Keratinocyte (primary cell): ENCODE results near the gene PCDHA11. TPM values are rescaled to one million over a fixed set of nuclear protein-coding genes. Genes with fewer than 3 reads are reported as not detected.
"Not testable (repeated sequence)": the region's sequence is repeated elsewhere in the genome, so short reads cannot be mapped to it uniquely, and the experiment has no call there.

Experiments
- DNase-seq: peaks from one replicate; pipeline ENCODE4 v3.0.0-alpha.2; 2011; ENCODE audit warnings: low read depth, missing footprints, low spot score
- FAIRE-seq: peaks from 2 replicates; lab custom pipeline; 2011; peaks lifted over from hg19 to GRCh38; lab: Jason Lieb, UNC
- H2AFZ ChIP-seq: 2 replicates; pipeline ENCODE4 v1.6.0; 2012; ENCODE audit warnings: low read length, control low read depth, inconsistent platforms; ENCODE audit not compliant: control insufficient read depth
- H3K27ac ChIP-seq: 2 replicates; pipeline ENCODE4 v1.5.1; 2011; ENCODE audit warnings: low read length; ENCODE audit not compliant: control insufficient read depth, insufficient read depth
- H3K27me3 ChIP-seq: 3 replicates; pipeline ENCODE4 v1.6.0; 2011; ENCODE audit warnings: low read length; ENCODE audit not compliant: control insufficient read depth, insufficient read depth; ENCODE audit errors: extremely low read depth
- H3K36me3 ChIP-seq, 2 experiments: 2 replicates in 1 of 2; 3 replicates in 1 of 2; pipeline ENCODE4 v1.5.1; 2011; ENCODE audit warnings: low read length in 2 of 2, mild to moderate bottlenecking in 1 of 2; ENCODE audit not compliant: control insufficient read depth in 2 of 2, insufficient read depth in 2 of 2; ENCODE audit errors: extremely low read depth in 1 of 2
- H3K4me1 ChIP-seq: 3 replicates; pipeline ENCODE4 v1.5.1; 2011; ENCODE audit warnings: low read length; ENCODE audit not compliant: control insufficient read depth, insufficient read depth; ENCODE audit errors: extremely low read depth
- H3K4me2 ChIP-seq: 3 replicates; pipeline ENCODE4 v1.6.0; 2011; ENCODE audit warnings: low read depth, low read length; ENCODE audit not compliant: control insufficient read depth, insufficient read depth; ENCODE audit errors: extremely low read depth
- H3K4me3 ChIP-seq, 3 experiments: fragments of 200-600 bp in 1 of 3; sonication (generic) in 1 of 3; 2 replicates in 2 of 3; 3 replicates in 1 of 3; pipeline ENCODE4 v1.5.1; 2011 to 2016; ENCODE audit warnings: low read length in 3 of 3, mild to moderate bottlenecking in 3 of 3, control low read depth in 2 of 3, inconsistent platforms in 1 of 3, low read depth in 1 of 3, mixed read lengths in 1 of 3, mixed run types in 1 of 3, moderate library complexity in 1 of 3; ENCODE audit not compliant: control insufficient read depth in 2 of 3, insufficient read depth in 2 of 3; ENCODE audit errors: extremely low read depth in 1 of 3
- H3K79me2 ChIP-seq: 2 replicates; pipeline ENCODE4 v1.6.0; 2012; ENCODE audit warnings: low read length; ENCODE audit not compliant: control insufficient read depth, insufficient read depth
- H3K9ac ChIP-seq: 3 replicates; pipeline ENCODE4 v1.6.0; 2011; ENCODE audit warnings: low read length; ENCODE audit not compliant: control insufficient read depth, insufficient read depth; ENCODE audit errors: extremely low read depth
- H3K9me1 ChIP-seq: 3 replicates; pipeline ENCODE4 v1.6.0; 2011; ENCODE audit warnings: low read length; ENCODE audit not compliant: control insufficient read depth, insufficient read depth; ENCODE audit errors: extremely low read depth
- H3K9me3 ChIP-seq: 2 replicates; pipeline ENCODE4 v1.5.1; 2012; ENCODE audit warnings: low read depth, low read length; ENCODE audit not compliant: control insufficient read depth
- H4K20me1 ChIP-seq: 3 replicates; pipeline ENCODE4 v1.6.0; 2011; ENCODE audit warnings: low read length; ENCODE audit not compliant: control insufficient read depth, insufficient read depth; ENCODE audit errors: extremely low read depth
- EZH2 ChIP-seq: IDR thresholded peaks from one replicate; pipeline ENCODE4 v1.6.1; 2012; ENCODE audit warnings: inconsistent platforms, mild to moderate bottlenecking, low read length, moderate library complexity
- dilution Hi-C: fragments of 300-500 bp; cut with MboI; formaldehyde crosslinking; loops from one replicate; pipeline ENCODE4 v1.7.0; 2020; ENCODE audit warnings: low sequenced_read_pairs; ENCODE audit not compliant: extremely low pct_ligation_motif_present
- polyA plus RNA-seq, 5 experiments: library from polyadenylated mRNA; depleted of rRNA in 3 of 5; stranded (reverse) in 3 of 5; stranded (forward) in 1 of 5; unstranded in 1 of 5; fragments of >200 nt; gene quantifications; 1 replicate in 1 of 5; 2 replicates in 3 of 5; 3 replicates in 1 of 5; pipeline versions ENCODE4 v1.2.1 to v1.2.3, GENCODE V29; 2011 to 2012; ENCODE audit warnings: missing spikeins in 2 of 5, low read depth in 1 of 5, low replicate concordance in 1 of 5
- TF ChIP-seq, protein P1 (sequence below), 3 experiments: IDR thresholded peaks in 1 of 3; conservative IDR thresholded peaks in 1 of 3; optimal IDR thresholded peaks in 1 of 3; 2 replicates in 2 of 3; 3 replicates in 1 of 3; pipeline versions ENCODE3 to v1.5.1; 2011; ENCODE audit warnings: low read length in 3 of 3, mild to moderate bottlenecking in 3 of 3, moderate library complexity in 2 of 3, control low read depth in 1 of 3, inconsistent platforms in 1 of 3; ENCODE audit not compliant: insufficient read depth in 2 of 3; ENCODE audit errors: extremely low read depth in 1 of 3

The PCDHA11 gene
- polyA plus RNA-seq, 1 donor (not counting 4 experiments of a cell fraction or from before 2014, with no cell fraction given) = 0.28 TPM

DNA sequence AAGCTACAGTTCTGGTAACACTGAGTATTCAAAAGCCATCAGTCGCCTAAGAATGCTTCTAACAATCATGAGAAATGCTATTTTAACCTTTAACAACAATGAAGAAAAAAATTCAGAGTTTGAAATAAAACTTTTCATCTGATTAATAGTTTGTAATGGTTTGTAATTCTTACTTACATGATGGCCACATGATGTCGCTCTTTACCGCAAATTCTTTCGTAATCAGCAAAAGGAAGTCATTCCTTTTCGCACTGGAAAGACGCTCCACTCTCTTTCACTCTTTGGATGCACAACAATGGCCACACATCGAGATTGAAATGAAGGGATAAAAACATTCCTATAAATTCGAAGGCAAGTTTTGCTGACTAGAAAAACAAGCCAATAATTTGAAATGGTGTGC lies 34.8 kb upstream of the PCDHA11 start, which contains the start of gene PCDHA7:
Gene PCDHA7 (plus strand): TSS at position 277 of the 400 bp plus-strand sequence. CDS start 115 bp downstream, at position 392.
- TF ChIP-seq EZH2 = no peak
- TF ChIP-seq, protein P1, sequence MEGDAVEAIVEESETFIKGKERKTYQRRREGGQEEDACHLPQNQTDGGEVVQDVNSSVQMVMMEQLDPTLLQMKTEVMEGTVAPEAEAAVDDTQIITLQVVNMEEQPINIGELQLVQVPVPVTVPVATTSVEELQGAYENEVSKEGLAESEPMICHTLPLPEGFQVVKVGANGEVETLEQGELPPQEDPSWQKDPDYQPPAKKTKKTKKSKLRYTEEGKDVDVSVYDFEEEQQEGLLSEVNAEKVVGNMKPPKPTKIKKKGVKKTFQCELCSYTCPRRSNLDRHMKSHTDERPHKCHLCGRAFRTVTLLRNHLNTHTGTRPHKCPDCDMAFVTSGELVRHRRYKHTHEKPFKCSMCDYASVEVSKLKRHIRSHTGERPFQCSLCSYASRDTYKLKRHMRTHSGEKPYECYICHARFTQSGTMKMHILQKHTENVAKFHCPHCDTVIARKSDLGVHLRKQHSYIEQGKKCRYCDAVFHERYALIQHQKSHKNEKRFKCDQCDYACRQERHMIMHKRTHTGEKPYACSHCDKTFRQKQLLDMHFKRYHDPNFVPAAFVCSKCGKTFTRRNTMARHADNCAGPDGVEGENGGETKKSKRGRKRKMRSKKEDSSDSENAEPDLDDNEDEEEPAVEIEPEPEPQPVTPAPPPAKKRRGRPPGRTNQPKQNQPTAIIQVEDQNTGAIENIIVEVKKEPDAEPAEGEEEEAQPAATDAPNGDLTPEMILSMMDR (optimal IDR thresholded peaks at IDR 0.05 in 1 of 3, IDR thresholded peaks at IDR 0.05 in 1 of 3, conservative IDR thresholded peaks at IDR 0.05 in 1 of 3; ENCODE audit: extremely low read depth in 1 of 3, insufficient read depth in 2 of 3, low read length in 3 of 3) = no peak
- Histone ChIP-seq H4K20me1 (no peaks in the 10 kb centered on the region), H3K9me3 (peaks cover 16% of the 10 kb centered on the region), H3K4me2 (no peak within 1 kb of the TSS), H3K9ac (no peak within 1 kb of the TSS), H3K4me1 (no peaks in the 10 kb centered on the region), H2AFZ (no peak within 1 kb of the TSS), H3K27ac (no peak within 1 kb of the TSS), H3K27me3 (no peaks in the 10 kb centered on the region), H3K36me3 (no peaks in the 10 kb centered on the region), H3K79me2 (no peaks in the 10 kb centered on the region), H3K9me1 (no peaks in the 10 kb centered on the region), H3K4me3 (no peak within 1 kb of the TSS)
- FAIRE-seq (no peak), DNase-seq (no peak)
- dilution Hi-C loops = no loop called here

DNA sequence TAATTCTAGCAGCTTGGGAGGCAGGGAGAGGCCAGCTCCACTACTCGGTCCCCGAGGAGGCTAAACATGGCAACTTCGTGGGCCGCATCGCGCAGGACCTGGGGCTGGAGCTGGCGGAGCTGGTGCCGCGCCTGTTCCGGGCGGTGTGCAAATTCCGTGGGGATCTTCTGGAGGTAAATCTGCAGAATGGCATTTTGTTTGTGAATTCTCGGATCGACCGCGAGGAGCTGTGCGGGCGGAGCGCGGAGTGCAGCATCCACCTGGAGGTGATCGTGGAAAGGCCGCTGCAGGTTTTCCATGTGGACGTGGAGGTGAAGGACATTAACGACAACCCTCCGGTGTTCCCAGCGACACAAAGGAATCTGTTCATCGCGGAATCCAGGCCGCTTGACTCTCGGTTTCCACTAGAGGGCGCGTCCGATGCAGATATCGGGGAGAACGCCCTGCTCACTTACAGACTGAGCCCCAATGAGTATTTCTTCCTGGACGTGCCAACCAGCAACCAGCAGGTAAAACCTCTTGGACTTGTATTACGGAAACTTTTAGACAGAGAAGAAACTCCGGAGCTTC lies 34.2 kb upstream of the PCDHA11 start:
- DNase-seq, H2AFZ ChIP-seq, H3K4me2 ChIP-seq, dilution Hi-C loops, H3K27ac ChIP-seq, H3K4me1 ChIP-seq, H3K9me1 ChIP-seq, H3K27me3 ChIP-seq, FAIRE-seq, H3K79me2 ChIP-seq, H3K4me3 ChIP-seq, H3K36me3 ChIP-seq, H3K9ac ChIP-seq, H4K20me1 ChIP-seq: not testable (repeated sequence)
- peaks cover 16% of the 10 kb centered on the region for H3K9me3 ChIP-seq
